OCI-LY7 (cell line): ENCODE measurements around the gene ZDHHC5.

Source experiments
- EZH2phosphoT487 ChIP-seq: fragments of 200-600 bp; sonication (generic); IDR thresholded peaks from 2 replicates; pipeline ENCODE4 v1.6.1; 2018; ENCODE audit warnings: low read depth, borderline replicate concordance, mild to moderate bottlenecking, mixed run types, antibody characterized with exemption, low read length, moderate library complexity, mixed read lengths
- TF ChIP-seq, protein P1 (sequence below): fragments of 200-600 bp; sonication (generic); conservative IDR thresholded peaks from 2 replicates; pipeline ENCODE4 v1.5.1; 2014; ENCODE audit warnings: mild to moderate bottlenecking, antibody characterized with exemption, low read length, moderate library complexity, mixed read lengths

DNA sequence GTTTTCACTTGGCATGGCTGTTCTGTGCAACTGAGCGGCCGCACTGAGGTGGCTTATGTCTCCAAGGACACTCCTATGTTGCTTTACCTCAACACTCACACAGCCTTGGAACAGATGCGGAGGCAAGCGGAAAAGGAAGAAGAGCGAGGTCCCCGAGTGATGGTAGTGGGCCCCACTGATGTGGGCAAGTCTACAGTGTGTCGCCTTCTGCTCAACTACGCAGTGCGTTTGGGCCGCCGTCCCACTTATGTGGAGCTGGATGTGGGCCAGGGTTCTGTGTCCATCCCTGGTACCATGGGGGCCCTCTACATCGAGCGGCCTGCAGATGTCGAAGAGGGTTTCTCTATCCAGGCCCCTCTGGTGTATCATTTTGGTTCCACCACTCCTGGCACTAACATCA, 8.2 kb upstream of the ZDHHC5 start:
- TF ChIP-seq EZH2phosphoT487: no peak
- TF ChIP-seq, protein P1, sequence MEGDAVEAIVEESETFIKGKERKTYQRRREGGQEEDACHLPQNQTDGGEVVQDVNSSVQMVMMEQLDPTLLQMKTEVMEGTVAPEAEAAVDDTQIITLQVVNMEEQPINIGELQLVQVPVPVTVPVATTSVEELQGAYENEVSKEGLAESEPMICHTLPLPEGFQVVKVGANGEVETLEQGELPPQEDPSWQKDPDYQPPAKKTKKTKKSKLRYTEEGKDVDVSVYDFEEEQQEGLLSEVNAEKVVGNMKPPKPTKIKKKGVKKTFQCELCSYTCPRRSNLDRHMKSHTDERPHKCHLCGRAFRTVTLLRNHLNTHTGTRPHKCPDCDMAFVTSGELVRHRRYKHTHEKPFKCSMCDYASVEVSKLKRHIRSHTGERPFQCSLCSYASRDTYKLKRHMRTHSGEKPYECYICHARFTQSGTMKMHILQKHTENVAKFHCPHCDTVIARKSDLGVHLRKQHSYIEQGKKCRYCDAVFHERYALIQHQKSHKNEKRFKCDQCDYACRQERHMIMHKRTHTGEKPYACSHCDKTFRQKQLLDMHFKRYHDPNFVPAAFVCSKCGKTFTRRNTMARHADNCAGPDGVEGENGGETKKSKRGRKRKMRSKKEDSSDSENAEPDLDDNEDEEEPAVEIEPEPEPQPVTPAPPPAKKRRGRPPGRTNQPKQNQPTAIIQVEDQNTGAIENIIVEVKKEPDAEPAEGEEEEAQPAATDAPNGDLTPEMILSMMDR: no peak
